HG02852 (cell line): ENCODE data around the gene DEAF1.
"Not testable (repeated sequence)": the region's sequence is repeated elsewhere in the genome, so short reads cannot be mapped to it uniquely, and the experiment has no call there.

Source experiments
- ATAC-seq: cut with Tn5 transposase; IDR thresholded peaks from one replicate; pipeline ENCODE4 v1.9.1; 2021; ENCODE audit warnings: mild to moderate bottlenecking, moderate library complexity; ENCODE audit not compliant: unreplicated experiment

The DEAF1 gene

GRCh38 chr11:647672-648158 is 47.3 kb downstream of the DEAF1 start:
- not testable (repeated sequence) for ATAC-seq

- no peak for ATAC-seq
Measured at GRCh38 chr11:646214-646613, 48.8 kb downstream of the DEAF1 start.

DNA sequence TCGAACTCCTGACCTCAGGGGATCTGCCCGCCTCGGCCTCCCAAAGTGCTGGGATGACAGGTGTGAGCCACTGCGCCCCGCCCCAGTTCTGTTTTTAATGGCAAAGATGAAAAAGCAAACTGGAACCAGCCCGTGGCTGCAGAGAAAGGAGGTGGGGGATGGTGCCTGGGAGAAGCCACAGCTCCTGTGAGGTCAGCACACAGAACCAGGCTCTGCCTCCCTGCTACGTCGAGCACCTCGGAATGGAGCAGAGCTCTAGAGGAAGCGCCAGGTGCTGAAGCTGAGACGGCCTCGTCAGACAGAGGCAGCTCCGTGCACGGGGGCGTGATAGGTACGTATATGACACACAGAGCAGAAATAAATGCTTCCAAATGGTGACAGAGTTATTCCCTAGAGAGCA is 49.5 kb downstream of the DEAF1 start:
- no peak for ATAC-seq

- no peak for ATAC-seq
Measured at GRCh38 chr11:643849-644738, 50.9 kb downstream of the DEAF1 start.

- no peak for ATAC-seq
Measured at GRCh38 chr11:643366-643765, 51.7 kb downstream of the DEAF1 start.

DNA sequence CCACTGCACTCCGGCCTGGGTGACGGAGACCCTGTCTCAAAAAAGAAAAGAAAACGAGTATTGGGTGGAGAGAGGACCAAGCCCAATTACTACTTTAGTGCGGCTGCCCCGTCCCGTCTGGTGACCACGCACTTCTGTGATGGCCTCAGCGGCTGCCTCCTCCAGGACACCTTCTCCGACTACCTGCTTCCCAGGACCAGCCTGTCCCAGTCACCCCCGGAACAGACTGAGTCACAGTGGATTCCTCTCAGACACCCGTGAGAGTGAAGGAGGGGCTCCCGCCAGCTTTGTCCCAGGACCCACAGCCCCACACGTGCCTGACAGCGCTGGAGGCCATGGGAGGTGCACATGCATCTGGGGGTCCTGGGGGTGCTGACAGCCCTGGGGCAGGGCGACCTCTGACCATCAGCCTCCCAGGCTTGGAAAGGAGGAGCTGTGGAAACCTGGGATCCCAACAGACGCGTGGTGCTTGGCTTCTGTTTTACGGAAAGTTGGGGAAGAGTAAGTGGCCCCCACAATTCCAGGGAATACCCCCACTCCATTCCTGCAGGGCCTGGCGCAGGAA is 53.1 kb downstream of the DEAF1 start:
- ATAC-seq = no peak

DNA sequence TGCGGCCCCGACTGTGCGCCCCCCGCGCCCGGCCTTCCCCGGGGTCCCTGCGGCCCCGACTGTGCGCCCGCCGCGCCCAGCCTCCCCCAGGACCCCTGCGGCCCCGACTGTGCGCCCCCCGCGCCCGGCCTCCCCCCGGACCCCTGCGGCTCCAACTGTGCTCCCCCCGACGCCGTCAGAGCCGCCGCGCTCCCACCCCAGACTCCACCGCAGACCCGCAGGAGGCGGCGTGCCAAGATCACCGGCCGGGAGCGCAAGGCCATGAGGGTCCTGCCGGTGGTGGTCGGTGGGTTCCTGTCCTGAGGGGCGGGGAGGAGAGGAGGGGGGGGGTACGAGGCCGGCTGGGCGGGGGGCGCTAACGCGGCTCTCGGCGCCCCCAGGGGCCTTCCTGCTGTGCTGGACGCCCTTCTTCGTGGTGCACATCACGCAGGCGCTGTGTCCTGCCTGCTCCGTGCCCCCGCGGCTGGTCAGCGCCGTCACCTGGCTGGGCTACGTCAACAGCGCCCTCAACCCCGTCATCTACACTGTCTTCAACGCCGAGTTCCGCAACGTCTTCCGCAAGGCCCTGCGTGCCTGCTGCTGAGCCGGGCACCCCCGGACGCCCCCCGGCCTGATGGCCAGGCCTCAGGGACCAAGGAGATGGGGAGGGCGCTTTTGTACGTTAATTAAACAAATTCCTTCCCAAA is 54.9 kb downstream of the DEAF1 start:
- ATAC-seq = no peak

DNA sequence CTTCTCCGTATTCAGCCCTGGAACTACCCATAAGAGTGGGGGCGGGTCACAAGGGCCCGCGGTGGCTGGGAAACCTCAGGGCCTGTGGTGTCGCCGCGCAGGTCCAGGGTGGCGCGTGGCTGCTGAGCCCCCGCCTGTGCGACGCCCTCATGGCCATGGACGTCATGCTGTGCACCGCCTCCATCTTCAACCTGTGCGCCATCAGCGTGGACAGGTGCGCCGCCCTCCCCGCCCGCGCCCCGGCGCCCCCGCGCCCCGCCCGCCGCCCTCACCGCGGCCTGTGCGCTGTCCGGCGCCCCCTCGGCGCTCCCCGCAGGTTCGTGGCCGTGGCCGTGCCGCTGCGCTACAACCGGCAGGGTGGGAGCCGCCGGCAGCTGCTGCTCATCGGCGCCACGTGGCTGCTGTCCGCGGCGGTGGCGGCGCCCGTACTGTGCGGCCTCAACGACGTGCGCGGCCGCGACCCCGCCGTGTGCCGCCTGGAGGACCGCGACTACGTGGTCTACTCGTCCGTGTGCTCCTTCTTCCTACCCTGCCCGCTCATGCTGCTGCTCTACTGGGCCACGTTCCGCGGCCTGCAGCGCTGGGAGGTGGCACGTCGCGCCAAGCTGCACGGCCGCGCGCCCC is 55.6 kb downstream of the DEAF1 start:
- no peak for ATAC-seq

DNA sequence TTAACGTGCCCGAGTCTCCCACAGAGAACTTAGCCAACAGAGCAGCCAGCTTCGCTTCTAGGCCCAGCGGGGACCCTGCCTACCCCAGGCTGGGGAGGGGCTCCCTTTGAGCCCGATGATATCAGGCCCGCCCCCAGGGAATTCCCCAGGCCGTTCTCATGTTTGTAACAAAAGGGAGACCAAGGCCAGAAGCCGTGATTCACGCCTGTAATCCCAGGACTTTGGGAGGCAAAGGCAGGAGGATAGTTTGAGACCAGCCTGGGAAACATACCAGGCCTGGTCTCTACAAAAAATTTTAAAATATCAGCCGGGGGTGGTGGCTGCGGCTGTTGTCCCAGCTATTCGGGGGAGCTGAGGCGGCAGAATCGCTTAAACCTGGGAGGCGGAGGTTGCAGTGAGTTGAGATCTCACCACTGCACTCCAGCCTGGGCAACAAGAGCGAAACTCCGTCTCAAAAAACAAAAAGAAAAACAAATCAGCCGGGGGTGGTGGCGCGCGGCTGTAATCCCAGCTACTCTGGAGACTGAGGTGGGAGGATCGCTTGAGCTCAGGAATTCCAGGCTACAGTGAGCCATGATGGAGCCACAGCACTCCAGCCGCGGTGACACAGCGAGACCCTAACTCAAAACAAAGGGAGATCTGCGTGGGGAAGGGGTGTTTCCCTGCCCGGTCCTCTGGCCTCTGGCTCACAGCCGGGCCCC is 56.2 kb downstream of the DEAF1 start:
- ATAC-seq = no peak

- ATAC-seq = no peak
Measured at GRCh38 chr11:637593-638521, 57.2 kb downstream of the DEAF1 start.

- no peak for ATAC-seq
Measured at GRCh38 chr11:637333-637592, 57.8 kb downstream of the DEAF1 start.

DNA sequence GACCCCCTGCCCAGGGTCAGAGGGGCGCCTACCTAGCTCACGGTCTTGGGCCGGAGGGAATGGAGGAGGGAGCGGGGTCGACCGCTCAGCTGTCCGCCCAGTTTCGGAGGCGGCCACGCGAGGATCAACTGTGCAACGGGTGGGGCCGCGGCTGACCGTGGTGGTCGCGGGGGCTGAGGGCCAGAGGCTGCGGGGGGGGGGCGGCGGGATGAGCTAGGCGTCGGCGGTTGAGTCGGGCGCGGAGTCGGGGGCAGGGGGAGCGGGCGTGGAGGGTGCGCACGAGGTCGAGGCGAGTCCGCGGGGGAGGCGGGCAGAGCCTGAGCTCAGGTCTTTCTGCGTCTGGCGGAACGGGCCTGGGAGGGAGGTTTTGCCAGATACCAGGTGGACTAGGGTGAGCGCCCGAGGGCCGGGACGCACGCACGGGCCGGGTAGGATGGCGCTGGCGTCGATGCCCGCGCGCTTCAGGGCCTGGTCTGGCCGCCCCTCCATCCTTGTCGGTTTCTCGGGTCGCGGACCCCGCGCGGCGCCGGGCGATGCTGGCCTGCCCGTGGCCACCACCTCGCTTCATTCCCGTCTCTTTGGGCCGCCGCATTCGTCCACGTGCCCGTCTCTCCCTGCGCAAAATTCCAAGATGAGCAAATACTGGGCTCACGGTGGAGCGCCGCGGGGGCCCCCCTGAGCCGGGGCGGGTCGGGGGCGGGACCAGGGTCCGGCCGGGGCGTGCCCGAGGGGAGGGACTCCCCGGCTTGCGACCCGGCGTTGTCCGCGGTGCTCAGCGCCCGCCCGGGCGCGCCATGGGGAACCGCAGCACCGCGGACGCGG is 58.3 kb downstream of the DEAF1 start, which contains the start of gene DRD4:
TSS of gene DRD4 (plus strand) at position 759 of the 822 bp plus-strand sequence. CDS start at position 795, 36 bp downstream.
- no peak for ATAC-seq

- no peak for ATAC-seq
Measured at GRCh38 chr11:635945-636510, 59.0 kb downstream of the DEAF1 start.

DNA sequence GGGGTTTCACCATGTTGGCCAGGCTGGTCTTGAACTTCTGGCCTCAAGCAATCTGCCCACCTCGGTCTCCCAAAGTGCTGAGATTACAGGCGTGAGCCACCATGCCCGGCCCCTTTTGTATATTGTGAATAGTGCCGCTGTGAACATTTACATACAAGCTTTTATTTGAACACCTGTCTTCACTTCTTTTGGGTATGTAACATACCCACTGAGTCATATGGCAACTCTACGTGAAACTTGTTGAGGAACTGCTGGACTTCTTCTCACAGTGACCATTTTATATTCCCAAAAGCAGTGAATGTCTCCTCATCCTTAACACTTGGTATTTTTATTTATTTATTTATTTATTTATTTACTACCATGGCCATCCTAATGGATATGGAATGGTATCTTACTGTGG is 64.2 kb downstream of the DEAF1 start:
- ATAC-seq = no peak

GRCh38 chr11:629237-629583 is 65.8 kb downstream of the DEAF1 start:
- ATAC-seq = no peak

GRCh38 chr11:628056-628455 is 67.0 kb downstream of the DEAF1 start:
- ATAC-seq = no peak

GRCh38 chr11:627308-627576 is 67.8 kb downstream of the DEAF1 start:
- no peak for ATAC-seq

DNA sequence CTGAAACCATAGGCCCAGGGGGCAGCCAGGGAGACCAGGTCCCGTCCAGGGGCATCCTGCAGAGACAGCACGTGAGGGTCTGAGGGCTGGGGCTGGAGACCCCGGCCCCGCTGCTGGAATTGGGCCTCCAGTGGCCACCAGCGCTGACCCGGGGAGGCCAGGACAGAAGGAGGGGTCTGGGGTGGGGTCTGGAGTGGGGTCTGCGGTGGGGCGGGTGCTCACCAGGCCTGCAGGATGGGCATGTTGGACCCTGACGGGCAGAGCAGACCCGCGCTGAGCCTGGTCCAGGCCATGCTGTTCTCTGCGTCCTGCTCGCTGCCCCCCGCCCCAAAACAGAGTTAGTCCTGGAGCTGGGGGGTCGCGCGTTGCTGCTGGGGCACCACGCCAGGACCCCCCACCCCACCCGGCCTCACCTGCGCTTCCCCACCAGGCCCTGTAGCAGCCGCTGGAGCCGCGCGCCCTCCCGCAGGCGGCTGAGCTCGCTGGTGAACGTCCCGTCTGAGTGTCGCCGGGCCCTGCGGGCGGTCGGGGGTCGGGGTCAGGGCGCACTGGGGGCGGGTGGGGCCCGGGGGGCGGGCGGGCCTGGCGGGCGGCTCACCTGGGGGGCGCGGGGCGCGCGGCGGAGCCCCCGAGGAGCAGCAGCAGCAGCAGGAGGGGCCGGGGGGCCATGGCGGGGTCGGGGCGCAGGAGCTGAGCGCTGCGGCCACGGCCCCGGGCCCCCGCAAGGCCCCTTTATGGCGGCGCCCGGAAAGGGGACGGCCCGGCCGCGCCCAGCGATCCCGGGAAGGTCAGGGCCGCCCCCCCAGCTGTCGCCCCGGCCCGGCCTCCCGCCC is 68.3 kb downstream of the DEAF1 start, which contains the start of gene SCT:
TSS of gene SCT (minus strand) at position 707 of the 833 bp plus-strand sequence. CDS start at position 669, 38 bp downstream.
- no peak for ATAC-seq
